Measurements from ENCODE around the gene NGEF.

- TF ChIP-seq POLR2AphosphoS5 (IDR thresholded peaks at IDR 0.05; ENCODE audit: low read depth, low read length): no peak
- TF ChIP-seq, protein P1, sequence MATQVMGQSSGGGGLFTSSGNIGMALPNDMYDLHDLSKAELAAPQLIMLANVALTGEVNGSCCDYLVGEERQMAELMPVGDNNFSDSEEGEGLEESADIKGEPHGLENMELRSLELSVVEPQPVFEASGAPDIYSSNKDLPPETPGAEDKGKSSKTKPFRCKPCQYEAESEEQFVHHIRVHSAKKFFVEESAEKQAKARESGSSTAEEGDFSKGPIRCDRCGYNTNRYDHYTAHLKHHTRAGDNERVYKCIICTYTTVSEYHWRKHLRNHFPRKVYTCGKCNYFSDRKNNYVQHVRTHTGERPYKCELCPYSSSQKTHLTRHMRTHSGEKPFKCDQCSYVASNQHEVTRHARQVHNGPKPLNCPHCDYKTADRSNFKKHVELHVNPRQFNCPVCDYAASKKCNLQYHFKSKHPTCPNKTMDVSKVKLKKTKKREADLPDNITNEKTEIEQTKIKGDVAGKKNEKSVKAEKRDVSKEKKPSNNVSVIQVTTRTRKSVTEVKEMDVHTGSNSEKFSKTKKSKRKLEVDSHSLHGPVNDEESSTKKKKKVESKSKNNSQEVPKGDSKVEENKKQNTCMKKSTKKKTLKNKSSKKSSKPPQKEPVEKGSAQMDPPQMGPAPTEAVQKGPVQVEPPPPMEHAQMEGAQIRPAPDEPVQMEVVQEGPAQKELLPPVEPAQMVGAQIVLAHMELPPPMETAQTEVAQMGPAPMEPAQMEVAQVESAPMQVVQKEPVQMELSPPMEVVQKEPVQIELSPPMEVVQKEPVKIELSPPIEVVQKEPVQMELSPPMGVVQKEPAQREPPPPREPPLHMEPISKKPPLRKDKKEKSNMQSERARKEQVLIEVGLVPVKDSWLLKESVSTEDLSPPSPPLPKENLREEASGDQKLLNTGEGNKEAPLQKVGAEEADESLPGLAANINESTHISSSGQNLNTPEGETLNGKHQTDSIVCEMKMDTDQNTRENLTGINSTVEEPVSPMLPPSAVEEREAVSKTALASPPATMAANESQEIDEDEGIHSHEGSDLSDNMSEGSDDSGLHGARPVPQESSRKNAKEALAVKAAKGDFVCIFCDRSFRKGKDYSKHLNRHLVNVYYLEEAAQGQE (IDR thresholded peaks at IDR 0.05; ENCODE audit: insufficient read depth in 1 of 2, low read depth in 2 of 2, low read length in 2 of 2): no peak
Observed at GRCh38 chr2:232836934-232837333, 176.1 kb downstream of the NGEF start.
